HG02938 (cell line): ENCODE results near the gene UGCG.
"Not testable (repeated sequence)": the region's sequence is repeated elsewhere in the genome, so short reads cannot be mapped to it uniquely, and the experiment has no call there.

Experiments used
- ATAC-seq: cut with Tn5 transposase; IDR thresholded peaks from one replicate; pipeline ENCODE4 v1.9.1; 2021; ENCODE audit warnings: mild to moderate bottlenecking, moderate library complexity; ENCODE audit not compliant: unreplicated experiment

UGCG gene

GRCh38 chr9:111890334-111890733 lies 6.3 kb upstream of the UGCG start:
- no peak for ATAC-seq

- not testable (repeated sequence) for ATAC-seq
These were observed 5.7 kb upstream of the UGCG start for GRCh38 chr9:111890867-111891266.

- ATAC-seq, result no peak
These were observed 4.6 kb upstream of the UGCG start for GRCh38 chr9:111891910-111892499.

- ATAC-seq, result peak; percentile 21
These were observed 457 bp downstream of the UGCG start for GRCh38 chr9:111896942-111897600.

- ATAC-seq, result peak; percentile 36
These were observed 1.1 kb downstream of the UGCG start for GRCh38 chr9:111897601-111898137.

- ATAC-seq, result no peak
These were observed 1.9 kb downstream of the UGCG start for GRCh38 chr9:111898331-111899096.

GRCh38 chr9:111900151-111900857 lies 3.7 kb downstream of the UGCG start:
- no peak for ATAC-seq

- ATAC-seq, result no peak
These were observed 4.4 kb downstream of the UGCG start for GRCh38 chr9:111900858-111901612.

- no peak for ATAC-seq
These were observed 6.0 kb downstream of the UGCG start for GRCh38 chr9:111902391-111903139.

- not testable (repeated sequence) for ATAC-seq
These were observed 6.9 kb downstream of the UGCG start for GRCh38 chr9:111903535-111903934.

- ATAC-seq, result no peak
These were observed 7.4 kb downstream of the UGCG start for GRCh38 chr9:111904026-111904425.

GRCh38 chr9:111904891-111905291 lies 8.3 kb downstream of the UGCG start:
- no peak for ATAC-seq

- ATAC-seq, result no peak
These were observed 10.5 kb downstream of the UGCG start for GRCh38 chr9:111907147-111907546.

- peak; percentile 32 for ATAC-seq
These were observed 12.8 kb downstream of the UGCG start for GRCh38 chr9:111909444-111909843.

- no peak for ATAC-seq
These were observed 13.8 kb downstream of the UGCG start for GRCh38 chr9:111910428-111910827.

- ATAC-seq, result no peak
These were observed 16.5 kb downstream of the UGCG start for GRCh38 chr9:111913159-111913558.

- no peak for ATAC-seq
These were observed 18.3 kb downstream of the UGCG start for GRCh38 chr9:111914749-111915424.

GRCh38 chr9:111915425-111915758 lies 18.8 kb downstream of the UGCG start:
- no peak for ATAC-seq

- peak; percentile 82 for ATAC-seq
These were observed 19.6 kb downstream of the UGCG start for GRCh38 chr9:111916234-111916645.
